Activated T-helper 1 cell treated with anti-CD3 and anti-CD28 coated beads, Interleukin-12 subunit alpha, Interleukin-12 subunit beta, Interleukin-2, Interleukin-4 antibody, amounts not matched to agents 30 ng/mL and 10 ng/mL and 1 ng/mL, durations not matched to agents 14 hours and 24 hours and 36 hours (primary cell): ENCODE results near the gene PDX1. TPM values are rescaled to one million over a fixed set of nuclear protein-coding genes. Genes with fewer than 3 reads are reported as not detected.
"Not testable (repeated sequence)": the region's sequence is repeated elsewhere in the genome, so short reads cannot be mapped to it uniquely, and the experiment has no call there.

ENCODE experiments used
- DNase-seq: peaks from one replicate; pipeline ENCODE4 v3.0.0; 2021; ENCODE audit warnings: low spot score
- H3K27ac Mint-ChIP-seq: one replicate; pipeline ENCODE4 v1.8.0; 2021; ENCODE audit warnings: mild to moderate bottlenecking, mixed read lengths
- H3K27me3 Mint-ChIP-seq: one replicate; pipeline ENCODE4 v1.8.0; 2022; ENCODE audit warnings: mild to moderate bottlenecking, moderate library complexity, mixed read lengths; ENCODE audit not compliant: insufficient read depth
- H3K36me3 Mint-ChIP-seq: one replicate; pipeline ENCODE4 v1.8.0; 2021; ENCODE audit warnings: low read depth, mixed read lengths
- H3K4me1 Mint-ChIP-seq: one replicate; pipeline ENCODE4 v1.8.0; 2021; ENCODE audit warnings: low read depth, mixed read lengths
- H3K4me3 Mint-ChIP-seq: one replicate; pipeline ENCODE4 v1.8.0; 2021; ENCODE audit warnings: mild to moderate bottlenecking, moderate library complexity, mixed read lengths
- H3K9me3 Mint-ChIP-seq: one replicate; pipeline ENCODE4 v1.8.0; 2021; ENCODE audit warnings: mixed read lengths
- intact Hi-C: fragments of 100-400 bp; cut with micrococcal nuclease; formaldehyde crosslinking; loops from one replicate; pipeline ENCODE4 v1.15.1; 2024
- total RNA-seq: library from RNA; stranded (reverse); gene quantifications from 2 replicates; pipeline ENCODE4 v1.2.3, GENCODE V29; 2022

Gene PDX1
- total RNA-seq, 1 donor from 2014 or later, result not detected

DNA sequence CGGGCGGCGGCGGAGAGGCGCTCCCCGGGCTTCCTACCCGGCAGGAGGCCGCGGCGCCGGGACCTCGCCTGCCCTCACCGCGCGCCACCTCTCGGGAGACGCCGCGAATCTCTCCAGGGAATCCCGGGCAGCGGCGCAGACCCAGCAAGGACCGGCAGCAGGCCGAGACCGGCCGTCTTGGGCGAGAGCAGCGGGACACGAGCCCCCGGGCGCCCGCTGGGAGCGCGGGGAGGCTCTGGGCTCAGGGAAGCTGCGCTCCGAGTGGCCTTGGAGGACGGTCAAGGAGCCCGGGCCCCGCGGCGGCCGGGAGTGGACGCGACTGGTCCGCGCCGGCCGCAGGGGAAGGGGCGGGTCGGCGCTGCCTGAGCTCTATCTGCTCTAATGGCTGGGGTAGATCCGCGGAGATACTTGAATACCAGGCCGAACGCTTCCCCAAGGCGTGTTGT, 34.6 kb downstream of the PDX1 start:
- no peaks in the 10 kb centered on the region for H3K36me3 Mint-ChIP-seq
- H3K9me3 Mint-ChIP-seq, result no peaks in the 10 kb centered on the region
- no peak for DNase-seq
- H3K4me3 Mint-ChIP-seq, result peak overlapping the region; percentile 77
- H3K4me1 Mint-ChIP-seq, result peaks cover 9% of the 10 kb centered on the region
- H3K27me3 Mint-ChIP-seq, result peaks cover 67% of the 10 kb centered on the region
- peak overlapping the region; percentile 13 for H3K27ac Mint-ChIP-seq
- intact Hi-C loops, result loop anchor here (1.0 to 2.0 kb wide), 3 partner anchors 14 to 592 kb away; partner anchors contain the start of gene CDX2

- no peak overlapping the region for H3K27ac Mint-ChIP-seq
- peaks cover 11% of the 10 kb centered on the region for H3K4me1 Mint-ChIP-seq
- no peaks in the 10 kb centered on the region for H3K36me3 Mint-ChIP-seq
- DNase-seq, result no peak
- intact Hi-C loops, result loop anchor here (2.0 kb wide), 2 partner anchors 14 to 32 kb away; partner anchors contain the start of gene CDX2
- no peaks in the 10 kb centered on the region for H3K9me3 Mint-ChIP-seq
- H3K27me3 Mint-ChIP-seq, result peaks cover 74% of the 10 kb centered on the region
- H3K4me3 Mint-ChIP-seq, result no peak overlapping the region
Observed at GRCh38 chr13:27955014-27955591, 35.3 kb downstream of the PDX1 start.

DNA sequence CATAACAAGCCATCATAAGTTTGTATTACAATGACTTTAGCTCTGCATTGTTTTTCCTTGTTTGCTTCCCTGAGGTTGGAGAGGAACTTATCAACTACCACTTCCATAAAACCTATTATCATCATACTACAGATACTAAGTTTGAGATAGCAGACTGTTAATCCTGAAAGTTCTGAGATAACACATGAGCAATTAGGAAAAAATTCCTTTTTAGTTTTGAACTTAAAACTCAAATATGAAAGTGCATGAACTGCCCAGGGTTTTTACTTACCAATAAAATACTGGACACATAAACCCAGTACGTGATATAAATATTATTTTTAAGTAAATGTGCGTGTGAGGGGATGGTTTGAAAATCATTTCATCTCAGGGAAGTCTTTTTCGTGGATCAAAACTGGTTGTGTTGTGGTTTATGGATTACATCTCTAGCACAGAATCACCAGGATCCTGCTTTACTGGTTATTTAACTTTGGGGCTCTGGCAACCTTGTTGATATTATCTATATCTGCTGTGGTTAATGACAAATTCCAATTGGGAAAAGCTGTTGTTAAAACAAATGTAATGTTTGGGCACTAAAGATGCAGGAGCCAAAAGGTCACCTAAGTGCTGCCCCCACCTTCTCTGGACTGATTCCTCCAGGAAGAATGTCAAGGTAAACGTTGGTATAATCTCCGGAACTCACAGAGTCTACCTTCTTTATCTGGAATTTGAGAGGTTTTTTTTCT, 36.9 kb downstream of the PDX1 start:
- H3K36me3 Mint-ChIP-seq, result no peaks in the 10 kb centered on the region
- H3K27ac Mint-ChIP-seq, result no peak overlapping the region
- no peaks in the 10 kb centered on the region for H3K9me3 Mint-ChIP-seq
- no peak for DNase-seq
- H3K4me3 Mint-ChIP-seq, result no peak overlapping the region
- H3K4me1 Mint-ChIP-seq, result peaks cover 14% of the 10 kb centered on the region
- intact Hi-C loops, result loop anchor here (1.0 kb wide), 1 partner anchor 582 kb away; no protein-coding TSS in a partner anchor
- peaks cover 78% of the 10 kb centered on the region for H3K27me3 Mint-ChIP-seq

DNA sequence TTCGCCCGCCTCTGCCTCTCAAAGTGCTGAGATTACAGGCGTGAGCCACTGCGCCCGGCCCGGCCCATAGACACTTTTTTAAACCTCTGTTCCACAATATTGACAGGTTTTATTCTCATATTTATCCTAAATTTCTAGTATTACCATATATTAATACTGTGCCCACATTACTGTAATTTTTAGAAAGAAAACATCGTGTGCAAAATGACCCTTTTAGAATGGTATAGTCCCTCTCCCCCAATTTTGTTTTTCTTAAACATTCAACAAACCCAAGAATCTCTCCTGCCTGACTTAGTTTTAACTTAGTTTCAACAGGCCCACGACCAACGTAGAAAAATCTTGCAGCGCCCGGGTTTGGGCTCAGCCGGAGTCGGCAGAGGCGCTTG, 40.2 kb downstream of the PDX1 start:
- peaks cover 5% of the 10 kb centered on the region for H3K4me1 Mint-ChIP-seq
- no peaks in the 10 kb centered on the region for H3K36me3 Mint-ChIP-seq
- peak overlapping the region; percentile 47 for H3K4me3 Mint-ChIP-seq
- DNase-seq, result no peak
- no peaks in the 10 kb centered on the region for H3K9me3 Mint-ChIP-seq
- no peak overlapping the region for H3K27ac Mint-ChIP-seq
- peaks cover 85% of the 10 kb centered on the region for H3K27me3 Mint-ChIP-seq
- intact Hi-C loops, result no loop called here

GRCh38 chr13:27960362-27961226, 40.8 kb downstream of the PDX1 start:
- no peak overlapping the region for H3K27ac Mint-ChIP-seq
- intact Hi-C loops, result no loop called here
- DNase-seq, result no peak
- H3K36me3 Mint-ChIP-seq, result no peaks in the 10 kb centered on the region
- H3K27me3 Mint-ChIP-seq, result peaks cover 85% of the 10 kb centered on the region
- peak overlapping the region; percentile 47 for H3K4me3 Mint-ChIP-seq
- peaks cover 5% of the 10 kb centered on the region for H3K4me1 Mint-ChIP-seq
- no peaks in the 10 kb centered on the region for H3K9me3 Mint-ChIP-seq

DNA sequence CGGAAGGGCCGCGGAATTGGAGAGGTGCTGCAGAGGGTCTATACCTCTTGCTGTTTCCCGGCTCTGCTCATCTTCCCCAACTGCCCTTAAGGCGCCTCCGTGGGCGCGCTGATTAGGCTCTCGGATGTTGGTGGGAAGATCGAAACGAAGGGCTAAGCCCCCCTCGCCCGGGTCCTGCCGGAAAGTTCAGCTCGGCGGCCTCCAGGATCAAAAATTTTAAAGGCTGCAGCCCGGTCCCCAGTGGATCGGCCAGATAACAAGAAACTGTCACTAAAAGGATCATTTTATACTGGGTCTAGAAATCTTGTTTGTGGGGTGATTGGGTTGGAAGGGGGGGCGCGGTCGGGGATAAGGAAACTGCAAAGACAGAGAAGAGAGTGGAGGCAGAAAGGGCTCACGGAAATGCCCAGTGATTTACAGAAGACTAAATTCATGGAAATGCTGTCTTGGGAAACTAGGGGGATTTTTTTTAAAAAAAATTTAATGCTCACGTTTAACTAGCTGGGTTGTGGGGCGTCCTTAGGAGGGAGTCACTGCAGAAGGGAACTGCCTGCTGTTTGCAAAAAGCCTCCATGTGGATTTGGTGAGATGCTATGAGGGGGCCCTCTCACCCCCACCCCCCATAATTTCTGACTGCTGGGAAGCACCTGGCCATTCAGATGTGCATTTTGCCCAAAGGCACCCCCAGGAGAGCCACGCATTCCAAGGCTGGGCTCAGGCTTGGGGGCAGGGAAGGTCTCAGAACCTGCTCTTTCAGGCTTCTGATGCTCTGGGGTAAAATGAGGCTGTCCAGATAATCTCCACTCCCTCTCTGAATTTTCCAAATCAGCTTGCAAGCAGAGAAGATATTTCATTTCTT, 41.7 kb downstream of the PDX1 start:
- H3K4me3 Mint-ChIP-seq, result no peak overlapping the region
- no peak overlapping the region for H3K27ac Mint-ChIP-seq
- no peaks in the 10 kb centered on the region for H3K9me3 Mint-ChIP-seq
- intact Hi-C loops, result no loop called here
- peaks cover 5% of the 10 kb centered on the region for H3K4me1 Mint-ChIP-seq
- DNase-seq, result no peak
- no peaks in the 10 kb centered on the region for H3K36me3 Mint-ChIP-seq
- peaks cover 83% of the 10 kb centered on the region for H3K27me3 Mint-ChIP-seq

GRCh38 chr13:27962128-27962841, 42.5 kb downstream of the PDX1 start:
- no peak for DNase-seq
- Mint-ChIP-seq H3K27me3 (peaks cover 80% of the 10 kb centered on the region), H3K27ac (no peak overlapping the region), H3K4me3 (no peak overlapping the region), H3K4me1 (peaks cover 5% of the 10 kb centered on the region), H3K9me3 (no peaks in the 10 kb centered on the region), H3K36me3 (no peaks in the 10 kb centered on the region)
- intact Hi-C loops, result no loop called here

DNA sequence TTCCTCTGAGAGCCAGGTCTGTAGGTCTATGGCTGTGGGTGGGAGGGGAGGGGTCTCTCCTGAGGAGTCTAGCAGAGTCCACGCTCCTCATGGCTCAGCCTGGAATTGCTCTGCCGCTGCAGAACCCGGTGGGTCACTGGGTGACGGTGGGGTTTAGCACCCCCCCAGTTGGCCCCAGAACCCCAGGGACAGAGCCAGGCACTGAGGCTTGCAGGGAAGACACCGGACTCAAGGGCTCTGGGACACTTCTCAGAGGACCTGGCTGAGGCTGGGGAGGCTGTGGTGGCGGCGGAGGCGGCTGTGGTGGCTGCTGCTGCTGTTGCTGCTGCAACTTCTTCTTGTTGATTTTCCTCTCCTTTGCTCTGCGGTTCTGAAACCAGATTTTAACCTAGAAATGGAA, 43.2 kb downstream of the PDX1 start:
- no peak overlapping the region for H3K4me3 Mint-ChIP-seq
- intact Hi-C loops, result no loop called here
- H3K9me3 Mint-ChIP-seq, result no peaks in the 10 kb centered on the region
- H3K27me3 Mint-ChIP-seq, result peaks cover 83% of the 10 kb centered on the region
- no peak for DNase-seq
- peaks cover 5% of the 10 kb centered on the region for H3K4me1 Mint-ChIP-seq
- no peak overlapping the region for H3K27ac Mint-ChIP-seq
- peaks cover 1% of the 10 kb centered on the region for H3K36me3 Mint-ChIP-seq

DNA sequence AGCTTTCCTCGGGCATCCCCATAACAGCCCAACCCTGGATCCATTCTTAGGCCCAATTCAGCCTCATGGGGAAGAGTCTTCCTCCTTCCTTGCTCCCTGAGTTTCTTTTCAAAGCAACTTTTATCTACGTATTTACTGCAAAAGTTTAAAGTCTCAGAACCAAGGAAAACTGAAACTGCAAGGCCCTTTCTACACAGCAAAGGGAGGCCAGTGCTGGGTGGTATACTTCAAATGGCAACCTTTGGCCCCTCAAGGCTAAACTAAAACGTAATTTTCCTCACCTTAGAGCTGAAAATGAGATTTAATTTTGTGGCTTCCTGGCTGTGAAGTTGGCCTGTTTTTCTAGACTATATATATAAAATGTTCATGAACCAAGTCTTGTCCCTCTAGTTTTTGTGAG, 43.7 kb downstream of the PDX1 start:
- no peaks in the 10 kb centered on the region for H3K9me3 Mint-ChIP-seq
- intact Hi-C loops, result no loop called here
- H3K4me1 Mint-ChIP-seq, result peaks cover 5% of the 10 kb centered on the region
- peaks cover 79% of the 10 kb centered on the region for H3K27me3 Mint-ChIP-seq
- DNase-seq, result no peak
- peaks cover 2% of the 10 kb centered on the region for H3K36me3 Mint-ChIP-seq
- H3K27ac Mint-ChIP-seq, result no peak overlapping the region
- no peak overlapping the region for H3K4me3 Mint-ChIP-seq

DNA sequence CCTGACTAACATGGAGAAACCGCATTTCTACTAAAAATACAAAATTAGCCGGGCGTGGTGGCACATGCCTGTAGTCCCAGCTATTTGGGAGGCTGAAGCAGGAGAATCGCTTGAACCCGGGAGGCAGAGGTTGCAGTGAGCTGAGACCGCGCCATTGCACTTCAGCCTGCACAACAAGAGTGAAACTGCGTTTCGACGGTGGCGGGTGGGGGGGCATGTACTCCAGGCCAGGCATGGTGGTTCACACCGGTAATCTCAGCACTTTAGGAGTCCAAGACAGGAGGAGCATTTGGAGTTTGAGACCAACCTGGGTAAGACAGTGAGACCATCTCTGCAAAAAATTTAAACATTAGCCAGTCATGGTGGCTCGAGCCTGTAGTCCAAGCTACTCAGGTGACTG, 44.4 kb downstream of the PDX1 start:
- H3K9me3 Mint-ChIP-seq, H3K36me3 Mint-ChIP-seq, H3K4me1 Mint-ChIP-seq, H3K27ac Mint-ChIP-seq, DNase-seq, intact Hi-C loops, H3K4me3 Mint-ChIP-seq: not testable (repeated sequence)
- H3K27me3 Mint-ChIP-seq, result peaks cover 75% of the 10 kb centered on the region

GRCh38 chr13:27964741-27965323, 45.0 kb downstream of the PDX1 start:
- Mint-ChIP-seq H3K27me3 (peaks cover 75% of the 10 kb centered on the region), H3K4me1 (peaks cover 5% of the 10 kb centered on the region), H3K9me3 (no peaks in the 10 kb centered on the region), H3K36me3 (peaks cover 2% of the 10 kb centered on the region), H3K27ac (no peak overlapping the region), H3K4me3 (no peak overlapping the region)
- intact Hi-C loops, result loop anchor here (5.0 kb wide), 1 partner anchor 173 kb away; the partner anchor contains the start of gene GSX1
- DNase-seq, result no peak
